Keratinocyte (primary cell): ENCODE measurements around the gene ALX4.

Experiments
- EZH2 ChIP-seq: IDR thresholded peaks from one replicate; pipeline ENCODE4 v1.6.1; 2012; ENCODE audit warnings: inconsistent platforms, mild to moderate bottlenecking, low read length, moderate library complexity
- TF ChIP-seq, protein P1 (sequence below), 3 experiments: IDR thresholded peaks in 1 of 3; conservative IDR thresholded peaks in 1 of 3; optimal IDR thresholded peaks in 1 of 3; 2 replicates in 2 of 3; 3 replicates in 1 of 3; pipeline versions ENCODE3 to v1.5.1; 2011; ENCODE audit warnings: low read length in 3 of 3, mild to moderate bottlenecking in 3 of 3, moderate library complexity in 2 of 3, control low read depth in 1 of 3, inconsistent platforms in 1 of 3; ENCODE audit not compliant: insufficient read depth in 2 of 3; ENCODE audit errors: extremely low read depth in 1 of 3

GRCh38 chr11:44318369-44318768, 8.4 kb upstream of the ALX4 start:
- TF ChIP-seq, protein P1, sequence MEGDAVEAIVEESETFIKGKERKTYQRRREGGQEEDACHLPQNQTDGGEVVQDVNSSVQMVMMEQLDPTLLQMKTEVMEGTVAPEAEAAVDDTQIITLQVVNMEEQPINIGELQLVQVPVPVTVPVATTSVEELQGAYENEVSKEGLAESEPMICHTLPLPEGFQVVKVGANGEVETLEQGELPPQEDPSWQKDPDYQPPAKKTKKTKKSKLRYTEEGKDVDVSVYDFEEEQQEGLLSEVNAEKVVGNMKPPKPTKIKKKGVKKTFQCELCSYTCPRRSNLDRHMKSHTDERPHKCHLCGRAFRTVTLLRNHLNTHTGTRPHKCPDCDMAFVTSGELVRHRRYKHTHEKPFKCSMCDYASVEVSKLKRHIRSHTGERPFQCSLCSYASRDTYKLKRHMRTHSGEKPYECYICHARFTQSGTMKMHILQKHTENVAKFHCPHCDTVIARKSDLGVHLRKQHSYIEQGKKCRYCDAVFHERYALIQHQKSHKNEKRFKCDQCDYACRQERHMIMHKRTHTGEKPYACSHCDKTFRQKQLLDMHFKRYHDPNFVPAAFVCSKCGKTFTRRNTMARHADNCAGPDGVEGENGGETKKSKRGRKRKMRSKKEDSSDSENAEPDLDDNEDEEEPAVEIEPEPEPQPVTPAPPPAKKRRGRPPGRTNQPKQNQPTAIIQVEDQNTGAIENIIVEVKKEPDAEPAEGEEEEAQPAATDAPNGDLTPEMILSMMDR (optimal IDR thresholded peaks at IDR 0.05 in 1 of 3, IDR thresholded peaks at IDR 0.05 in 1 of 3, conservative IDR thresholded peaks at IDR 0.05 in 1 of 3; ENCODE audit: extremely low read depth in 1 of 3, insufficient read depth in 2 of 3, low read length in 3 of 3), result no peak
- TF ChIP-seq EZH2, result no peak
